Neural cell (in vitro differentiated cells): ENCODE data around the gene TSPAN31. TPM values are rescaled to one million over a fixed set of nuclear protein-coding genes. Genes with fewer than 3 reads are reported as not detected.

Source experiments
- polyA plus RNA-seq: library from polyadenylated mRNA; depleted of rRNA; stranded (reverse); fragments of >200 nt; gene quantifications from 2 replicates; pipeline ENCODE4 v1.2.3, GENCODE V29; 2014

TSPAN31 gene
- polyA plus RNA-seq, 1 donor from 2014 or later: 85.3 TPM

Other genes starting within 250 kb of the TSPAN31 start
- 24.0 and 25.8 TPM in 2 replicates for gene DDIT3, start 224.5 kb upstream of the TSPAN31 start, polyA plus RNA-seq
- gene MBD6, start 222.2 kb upstream of the TSPAN31 start, polyA plus RNA-seq: 2.1 and 6.2 TPM in 2 replicates
- gene DCTN2, start 197.8 kb upstream of the TSPAN31 start, polyA plus RNA-seq: 351 and 369 TPM in 2 replicates
- 58.8 and 67.5 TPM in 2 replicates for gene KIF5A, start 195.0 kb upstream of the TSPAN31 start, polyA plus RNA-seq
- 22.1 and 31.0 TPM in 2 replicates for gene PIP4K2C, start 153.8 kb upstream of the TSPAN31 start, polyA plus RNA-seq
- gene DTX3, start 140.2 kb upstream of the TSPAN31 start, polyA plus RNA-seq: 141 and 163 TPM in 2 replicates
- gene ARHGEF25, start 133.6 kb upstream of the TSPAN31 start, polyA plus RNA-seq: 12.9 and 18.8 TPM in 2 replicates
- gene B4GALNT1, start 111.8 kb upstream of the TSPAN31 start, polyA plus RNA-seq: 99.9 and 152 TPM in 2 replicates
- gene OS9, start 50.9 kb upstream of the TSPAN31 start, polyA plus RNA-seq: 223 and 248 TPM in 2 replicates
- gene AGAP2, start 6.3 kb upstream of the TSPAN31 start, polyA plus RNA-seq: 19.3 and 24.9 TPM in 2 replicates
- gene CDK4, start 7.3 kb downstream of the TSPAN31 start, polyA plus RNA-seq: 81.3 and 104 TPM in 2 replicates
- gene MARCHF9, start 10.1 kb downstream of the TSPAN31 start, polyA plus RNA-seq: 34.5 and 47.8 TPM in 2 replicates
- 0.86 and 1.4 TPM in 2 replicates for gene CYP27B1, start 22.0 kb downstream of the TSPAN31 start, polyA plus RNA-seq
- gene METTL1, start 27.1 kb downstream of the TSPAN31 start, polyA plus RNA-seq: 1.9 and 2.0 TPM in 2 replicates
- gene EEF1AKMT3, start 27.6 kb downstream of the TSPAN31 start, polyA plus RNA-seq: 1.6 and 2.0 TPM in 2 replicates
- 30.2 and 37.8 TPM in 2 replicates for gene TSFM, start 37.7 kb downstream of the TSPAN31 start, polyA plus RNA-seq
- gene AVIL, start 73.7 kb downstream of the TSPAN31 start, polyA plus RNA-seq: 2.7 and 4.9 TPM in 2 replicates
- 22.7 and 23.6 TPM in 2 replicates for gene CTDSP2, start 101.7 kb downstream of the TSPAN31 start, polyA plus RNA-seq
- gene ATP23, start 196.5 kb downstream of the TSPAN31 start, polyA plus RNA-seq: 5.7 and 13.3 TPM in 2 replicates